SU-DHL-6 (cell line): Measurements from ENCODE around the gene POLR2I.

Experiments used
- EZH2phosphoT487 ChIP-seq: fragments of 200-600 bp; sonication (generic), shearing (Covaris generic); conservative IDR thresholded peaks from 2 replicates; pipeline ENCODE4 v1.6.1; 2018; ENCODE audit warnings: mild to moderate bottlenecking, antibody characterized with exemption, low read length, moderate library complexity, mixed read lengths
- TF ChIP-seq, protein P1 (sequence below): fragments of 200-600 bp; sonication (generic); IDR thresholded peaks from one replicate; pipeline ENCODE4 v1.5.1; 2017; ENCODE audit warnings: antibody characterized with exemption, mild to moderate bottlenecking, low read length, moderate library complexity; ENCODE audit not compliant: insufficient read depth, poor library complexity, severe bottlenecking

- TF ChIP-seq, protein P1, sequence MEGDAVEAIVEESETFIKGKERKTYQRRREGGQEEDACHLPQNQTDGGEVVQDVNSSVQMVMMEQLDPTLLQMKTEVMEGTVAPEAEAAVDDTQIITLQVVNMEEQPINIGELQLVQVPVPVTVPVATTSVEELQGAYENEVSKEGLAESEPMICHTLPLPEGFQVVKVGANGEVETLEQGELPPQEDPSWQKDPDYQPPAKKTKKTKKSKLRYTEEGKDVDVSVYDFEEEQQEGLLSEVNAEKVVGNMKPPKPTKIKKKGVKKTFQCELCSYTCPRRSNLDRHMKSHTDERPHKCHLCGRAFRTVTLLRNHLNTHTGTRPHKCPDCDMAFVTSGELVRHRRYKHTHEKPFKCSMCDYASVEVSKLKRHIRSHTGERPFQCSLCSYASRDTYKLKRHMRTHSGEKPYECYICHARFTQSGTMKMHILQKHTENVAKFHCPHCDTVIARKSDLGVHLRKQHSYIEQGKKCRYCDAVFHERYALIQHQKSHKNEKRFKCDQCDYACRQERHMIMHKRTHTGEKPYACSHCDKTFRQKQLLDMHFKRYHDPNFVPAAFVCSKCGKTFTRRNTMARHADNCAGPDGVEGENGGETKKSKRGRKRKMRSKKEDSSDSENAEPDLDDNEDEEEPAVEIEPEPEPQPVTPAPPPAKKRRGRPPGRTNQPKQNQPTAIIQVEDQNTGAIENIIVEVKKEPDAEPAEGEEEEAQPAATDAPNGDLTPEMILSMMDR = no peak
- TF ChIP-seq EZH2phosphoT487 = no peak
Observed at GRCh38 chr19:36093146-36093662, 21.5 kb downstream of the POLR2I start.
